Choroid plexus epithelial cell (primary cell): ENCODE measurements around the gene MAP4.

Experiments used
- DNase-seq: peaks from one replicate; pipeline ENCODE4 v3.0.0-alpha.2; 2010; ENCODE audit warnings: low read depth
- H3K4me3 ChIP-seq: 2 replicates; pipeline ENCODE4 v1.5.1; 2011; ENCODE audit warnings: low read depth, mild to moderate bottlenecking, control low read depth, low read length, moderate library complexity
- TF ChIP-seq, protein P1 (sequence below): conservative IDR thresholded peaks from 2 replicates; pipeline ENCODE4 v1.5.1; 2011; ENCODE audit warnings: low read depth, mild to moderate bottlenecking, control low read depth, inconsistent platforms, low read length, moderate library complexity

Gene MAP4

DNA sequence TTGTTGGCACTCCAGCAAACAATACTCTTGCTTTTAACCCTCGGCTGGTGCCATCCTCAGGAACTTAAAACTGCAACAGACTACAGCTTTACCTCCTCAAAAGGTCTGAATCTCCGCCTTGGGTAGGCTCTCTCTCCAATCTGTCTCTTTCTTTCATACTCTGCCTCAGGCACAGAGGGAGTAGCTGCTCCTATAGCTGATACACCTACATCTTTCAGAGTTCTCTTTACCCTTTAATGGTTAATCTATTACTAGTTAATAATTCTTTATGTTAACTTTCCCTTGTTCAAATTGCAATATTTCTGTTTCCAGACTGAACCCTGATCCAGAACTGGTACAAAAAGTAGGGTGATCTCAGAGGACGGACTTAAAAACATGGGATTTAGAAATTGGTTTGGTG, 66.2 kb downstream of the MAP4 start:
- TF ChIP-seq, protein P1, sequence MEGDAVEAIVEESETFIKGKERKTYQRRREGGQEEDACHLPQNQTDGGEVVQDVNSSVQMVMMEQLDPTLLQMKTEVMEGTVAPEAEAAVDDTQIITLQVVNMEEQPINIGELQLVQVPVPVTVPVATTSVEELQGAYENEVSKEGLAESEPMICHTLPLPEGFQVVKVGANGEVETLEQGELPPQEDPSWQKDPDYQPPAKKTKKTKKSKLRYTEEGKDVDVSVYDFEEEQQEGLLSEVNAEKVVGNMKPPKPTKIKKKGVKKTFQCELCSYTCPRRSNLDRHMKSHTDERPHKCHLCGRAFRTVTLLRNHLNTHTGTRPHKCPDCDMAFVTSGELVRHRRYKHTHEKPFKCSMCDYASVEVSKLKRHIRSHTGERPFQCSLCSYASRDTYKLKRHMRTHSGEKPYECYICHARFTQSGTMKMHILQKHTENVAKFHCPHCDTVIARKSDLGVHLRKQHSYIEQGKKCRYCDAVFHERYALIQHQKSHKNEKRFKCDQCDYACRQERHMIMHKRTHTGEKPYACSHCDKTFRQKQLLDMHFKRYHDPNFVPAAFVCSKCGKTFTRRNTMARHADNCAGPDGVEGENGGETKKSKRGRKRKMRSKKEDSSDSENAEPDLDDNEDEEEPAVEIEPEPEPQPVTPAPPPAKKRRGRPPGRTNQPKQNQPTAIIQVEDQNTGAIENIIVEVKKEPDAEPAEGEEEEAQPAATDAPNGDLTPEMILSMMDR = no peak
- DNase-seq = no peak
- H3K4me3 ChIP-seq = no peak overlapping the region

DNA sequence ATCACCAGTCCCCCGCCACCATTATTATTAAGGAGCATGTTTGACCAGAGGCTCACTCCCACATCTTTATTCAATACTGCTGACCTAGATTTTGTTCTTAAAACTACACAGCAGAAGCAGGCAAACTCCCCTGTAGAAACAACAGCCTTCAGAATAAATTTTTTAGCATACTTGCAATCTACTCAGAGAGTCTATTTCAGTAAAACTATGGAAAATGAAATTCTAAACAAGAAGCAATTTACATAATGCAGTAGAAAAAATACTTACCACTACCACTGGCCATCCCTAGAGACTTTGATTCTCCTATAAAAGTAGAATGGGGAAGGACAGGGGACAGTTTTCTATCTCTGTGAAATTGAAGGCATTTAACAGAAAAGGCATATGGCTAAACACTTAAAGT, 76.0 kb downstream of the MAP4 start:
- DNase-seq = no peak
- H3K4me3 ChIP-seq = no peak overlapping the region
- TF ChIP-seq, protein P1 = no peak

DNA sequence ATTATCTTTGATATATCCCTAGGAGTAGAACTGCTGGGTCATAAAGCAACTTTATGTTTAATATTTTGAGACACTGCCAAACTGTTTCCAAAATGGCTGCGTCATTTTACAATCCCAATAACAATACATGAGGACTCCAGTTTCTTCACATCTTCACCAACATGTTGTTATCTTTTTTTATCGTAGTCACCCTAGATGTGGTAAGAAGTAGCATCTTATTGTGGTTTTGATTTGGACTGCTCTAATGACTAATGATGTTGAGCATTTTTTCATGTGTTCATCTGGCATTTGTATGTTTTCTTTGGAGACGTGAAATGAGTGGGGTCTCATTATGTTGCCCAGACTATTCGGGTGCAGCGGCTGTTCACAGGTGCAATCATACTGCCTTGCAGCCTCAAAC, 83.8 kb downstream of the MAP4 start:
- DNase-seq = peak; percentile 44
- no peak overlapping the region for H3K4me3 ChIP-seq
- TF ChIP-seq, protein P1 = no peak

DNA sequence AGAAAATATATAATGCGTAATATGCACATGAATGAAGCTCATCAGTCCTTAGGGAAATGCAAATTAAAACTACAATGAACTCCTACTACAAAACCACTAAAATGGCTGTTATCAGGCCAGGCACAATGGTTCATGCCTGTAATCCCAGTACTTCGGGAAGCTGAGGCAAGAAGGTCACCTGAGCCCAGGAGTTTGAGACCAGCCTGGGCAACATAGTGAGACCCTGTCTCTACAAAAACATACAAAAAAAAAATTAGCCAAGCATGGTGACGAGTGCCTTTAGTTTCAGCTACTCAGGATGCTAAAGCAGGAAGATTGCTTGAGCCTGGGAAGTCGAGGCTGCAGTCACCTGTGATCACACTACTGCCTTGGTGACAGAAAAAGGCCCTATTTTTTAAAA, 85.2 kb downstream of the MAP4 start:
- TF ChIP-seq, protein P1 = no peak
- no peak overlapping the region for H3K4me3 ChIP-seq
- DNase-seq = no peak

DNA sequence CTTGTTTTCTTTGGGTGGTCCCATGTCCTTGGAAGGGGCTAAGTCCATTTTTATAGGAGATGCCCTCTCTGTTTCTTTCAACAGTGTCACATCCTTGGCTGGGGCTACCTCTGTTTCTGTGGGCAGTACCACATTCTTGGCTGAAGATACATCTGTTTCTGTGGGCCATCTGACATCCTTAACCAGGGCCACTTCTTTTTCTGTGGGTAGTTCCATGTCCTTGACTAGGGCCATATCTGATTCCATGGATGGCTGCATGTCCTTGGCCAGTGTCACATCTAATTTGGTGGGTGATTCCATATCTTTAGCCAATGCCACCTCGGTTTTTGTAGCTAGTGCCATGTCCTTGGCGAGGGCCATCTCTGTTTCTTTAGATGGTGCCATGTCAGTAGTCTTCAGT, 99.5 kb downstream of the MAP4 start:
- TF ChIP-seq, protein P1 = no peak
- DNase-seq = no peak
- no peak overlapping the region for H3K4me3 ChIP-seq

DNA sequence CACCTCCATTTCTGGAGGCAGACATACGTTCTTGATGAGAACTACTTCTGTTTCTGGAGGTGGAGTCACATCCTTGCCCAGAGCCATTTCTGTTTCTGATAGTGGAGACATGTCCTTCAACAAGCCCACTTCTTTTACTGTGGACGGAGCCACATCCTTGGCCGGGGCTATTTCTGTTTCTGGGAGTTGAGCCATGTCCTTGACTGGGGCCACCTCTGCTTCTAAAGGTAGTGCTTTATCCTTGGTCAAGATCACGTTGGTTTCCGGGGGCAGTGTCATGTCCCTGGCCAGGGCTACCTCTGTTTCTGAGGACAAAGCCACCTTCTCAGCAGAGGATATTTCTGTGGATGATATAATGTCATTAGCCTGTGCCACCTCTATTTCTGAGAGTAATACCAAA, 100.0 kb downstream of the MAP4 start:
- TF ChIP-seq, protein P1 = no peak

DNA sequence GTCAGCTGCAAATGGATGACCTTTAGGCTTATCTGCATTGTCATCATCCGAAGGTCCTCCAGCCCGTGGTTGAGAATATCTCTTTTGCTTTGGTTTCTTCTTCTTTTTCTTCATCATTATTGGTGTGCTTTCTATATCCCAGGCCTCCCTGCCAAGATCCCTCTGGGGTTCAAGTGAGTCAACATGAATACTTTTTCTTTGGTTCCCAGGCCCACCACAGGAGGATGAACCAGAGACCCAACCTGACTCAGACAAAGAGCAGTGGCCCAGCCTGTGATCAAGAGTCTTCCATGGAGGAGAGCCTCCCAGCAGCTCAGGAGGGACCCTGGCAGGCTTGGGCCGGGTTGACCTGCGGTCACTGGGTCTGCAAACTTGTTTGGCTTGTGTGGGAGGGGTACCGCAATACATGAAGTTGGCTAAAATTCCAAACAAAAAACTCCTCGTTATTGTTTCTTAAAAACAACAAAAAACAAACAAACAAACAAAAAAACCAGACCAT, 104.2 kb downstream of the MAP4 start:
- DNase-seq = peak; percentile 25
- TF ChIP-seq, protein P1 = no peak
- no peak overlapping the region for H3K4me3 ChIP-seq

More for the DNA sequence above, 100.0 kb downstream of the MAP4 start:
- no peak for DNase-seq
- no peak overlapping the region for H3K4me3 ChIP-seq
